ENCODE measurements around the gene NOX5. TPM values are rescaled to one million over a fixed set of nuclear protein-coding genes. Genes with fewer than 3 reads are reported as not detected.

Gene NOX5
- polyA plus RNA-seq, 1 donor from 2014 or later, result not detected

- no peaks in the 10 kb centered on the region for H3F3A ChIP-seq (ENCODE audit: insufficient read depth, low read length, poor library complexity, severe bottlenecking)
- no peaks in the 10 kb centered on the region for H3K9me2 ChIP-seq (ENCODE audit: insufficient read depth, low read length)
- no peaks in the 10 kb centered on the region for H3K36me3 ChIP-seq (ENCODE audit: insufficient read depth, low read length)
- H3K79me2 ChIP-seq (replicated peaks; ENCODE audit: insufficient read depth, low read length), result no peaks in the 10 kb centered on the region
- TF ChIP-seq REST (IDR thresholded peaks at IDR 0.05; ENCODE audit: borderline replicate concordance) (no peak), RAD21 (conservative IDR thresholded peaks at IDR 0.05) (no peak), CTCF (IDR thresholded peaks at IDR 0.05; ENCODE audit: poor library complexity, severe bottlenecking) (no peak), TAF1 (IDR thresholded peaks at IDR 0.05; ENCODE audit: low read depth) (no peak), EZH2 (IDR thresholded peaks at IDR 0.05; ENCODE audit: borderline replicate concordance, insufficient read depth, low read length, poor library complexity, severe bottlenecking) (no peak), POLR2AphosphoS5 (IDR thresholded peaks at IDR 0.05) (no peak), MXI1 (conservative IDR thresholded peaks at IDR 0.05; ENCODE audit: poor library complexity, severe bottlenecking) (no peak), SMC3 (conservative IDR thresholded peaks at IDR 0.05; ENCODE audit: poor library complexity) (no peak), EP300 (conservative IDR thresholded peaks at IDR 0.05; ENCODE audit: poor library complexity, severe bottlenecking) (no peak)
- no peak overlapping the region for H3K4me2 ChIP-seq (ENCODE audit: low read length)
- H3K9ac ChIP-seq (ENCODE audit: low read length), result no peak overlapping the region
- H3K4me3 ChIP-seq (ENCODE audit: low read length), result no peak overlapping the region
- no peaks in the 10 kb centered on the region for H4K20me1 ChIP-seq (ENCODE audit: insufficient read depth)
- no peak overlapping the region for H3K27ac ChIP-seq (ENCODE audit: low read length)
- no peaks in the 10 kb centered on the region for H3K27me3 ChIP-seq (ENCODE audit: insufficient read depth, low read depth, low read length)
- no peaks in the 10 kb centered on the region for H3K9me3 ChIP-seq (ENCODE audit: low read length)
- H2AFZ ChIP-seq (ENCODE audit: low read depth, low read length), result no peak overlapping the region
Measured at GRCh38 chr15:69004011-69004410, 10.5 kb upstream of the NOX5 start.

GRCh38 chr15:69008056-69008455, 6.4 kb upstream of the NOX5 start:
- H3K9ac ChIP-seq (ENCODE audit: low read length), result no peak overlapping the region
- H3K79me2 ChIP-seq (replicated peaks; ENCODE audit: insufficient read depth, low read length), result no peaks in the 10 kb centered on the region
- no peaks in the 10 kb centered on the region for H3K9me3 ChIP-seq (ENCODE audit: low read length)
- no peak overlapping the region for H3K4me3 ChIP-seq (ENCODE audit: low read length)
- no peaks in the 10 kb centered on the region for H3K9me2 ChIP-seq (ENCODE audit: insufficient read depth, low read length)
- H4K20me1 ChIP-seq (ENCODE audit: insufficient read depth), result no peaks in the 10 kb centered on the region
- H3K27ac ChIP-seq (ENCODE audit: low read length), result no peak overlapping the region
- no peak overlapping the region for H2AFZ ChIP-seq (ENCODE audit: low read depth, low read length)
- H3F3A ChIP-seq (ENCODE audit: insufficient read depth, low read length, poor library complexity, severe bottlenecking), result no peaks in the 10 kb centered on the region
- no peak overlapping the region for H3K4me2 ChIP-seq (ENCODE audit: low read length)
- no peak for TF ChIP-seq SMC3 (conservative IDR thresholded peaks at IDR 0.05; ENCODE audit: poor library complexity)
- no peak for TF ChIP-seq EP300 (conservative IDR thresholded peaks at IDR 0.05; ENCODE audit: poor library complexity, severe bottlenecking)
- TF ChIP-seq RAD21 (conservative IDR thresholded peaks at IDR 0.05), result no peak
- no peaks in the 10 kb centered on the region for H3K36me3 ChIP-seq (ENCODE audit: insufficient read depth, low read length)
- no peaks in the 10 kb centered on the region for H3K27me3 ChIP-seq (ENCODE audit: insufficient read depth, low read depth, low read length)

- Histone ChIP-seq H3K27me3 (ENCODE audit: insufficient read depth, low read depth, low read length) (no peaks in the 10 kb centered on the region), H3K79me2 (replicated peaks; ENCODE audit: insufficient read depth, low read length) (no peaks in the 10 kb centered on the region), H3K36me3 (ENCODE audit: insufficient read depth, low read length) (no peaks in the 10 kb centered on the region), H3K4me2 (ENCODE audit: low read length) (no peak overlapping the region), H3K4me3 (ENCODE audit: low read length) (no peak overlapping the region), H4K20me1 (ENCODE audit: insufficient read depth) (no peaks in the 10 kb centered on the region), H3K27ac (ENCODE audit: low read length) (no peak overlapping the region), H3F3A (ENCODE audit: insufficient read depth, low read length, poor library complexity, severe bottlenecking) (no peaks in the 10 kb centered on the region), H3K9me2 (ENCODE audit: insufficient read depth, low read length) (no peaks in the 10 kb centered on the region), H3K9ac (ENCODE audit: low read length) (no peak overlapping the region), H3K9me3 (ENCODE audit: low read length) (no peaks in the 10 kb centered on the region), H2AFZ (ENCODE audit: low read depth, low read length) (no peak overlapping the region)
- TF ChIP-seq POLR2AphosphoS5 (IDR thresholded peaks at IDR 0.05) (no peak), TAF1 (IDR thresholded peaks at IDR 0.05; ENCODE audit: low read depth) (no peak)
Measured at GRCh38 chr15:69009341-69009740, 5.2 kb upstream of the NOX5 start.
